Loucy (cell line): ENCODE measurements around the gene CDK9.

Source experiments
- CTCF ChIP-seq: fragments of 200-600 bp; sonication (generic); conservative IDR thresholded peaks from 2 replicates; pipeline ENCODE4 v1.5.1; 2014; ENCODE audit warnings: mild to moderate bottlenecking, antibody characterized with exemption, low read length
- EZH2phosphoT487 ChIP-seq: fragments of 200-600 bp; IDR thresholded peaks from 2 replicates; pipeline ENCODE4 v1.6.1; 2018; ENCODE audit warnings: antibody characterized with exemption, mild to moderate bottlenecking, moderate library complexity, borderline replicate concordance

- TF ChIP-seq CTCF (no peak), EZH2phosphoT487 (no peak)
Observed at GRCh38 chr9:127790094-127790855, 4.4 kb downstream of the CDK9 start.
